Neural cell (in vitro differentiated cells): Measurements from ENCODE around the gene AGAP3.

Experiments used
- CTCF ChIP-seq: fragments of 450-650 bp; IDR thresholded peaks from 2 replicates; pipeline ENCODE4 v1.5.1; 2014; ENCODE audit warnings: antibody characterized with exemption, mild to moderate bottlenecking, moderate library complexity; ENCODE audit not compliant: poor library complexity, severe bottlenecking
- EP300 ChIP-seq: fragments of 450-650 bp; conservative IDR thresholded peaks from 2 replicates; pipeline ENCODE4 v1.6.1; 2014; ENCODE audit warnings: antibody characterized with exemption, mild to moderate bottlenecking, moderate library complexity; ENCODE audit not compliant: poor library complexity, severe bottlenecking
- EZH2 ChIP-seq: fragments of 200-600, 300-800 bp; shearing (Covaris generic), sonication (generic); IDR thresholded peaks from 2 replicates; pipeline ENCODE4 v1.6.1; 2014; ENCODE audit warnings: antibody characterized with exemption, low read length, borderline replicate concordance, mild to moderate bottlenecking; ENCODE audit not compliant: insufficient read depth, poor library complexity, severe bottlenecking
- POLR2AphosphoS5 ChIP-seq: IDR thresholded peaks from 2 replicates; pipeline ENCODE4 v1.6.1; 2012
- RAD21 ChIP-seq: fragments of 450-650 bp; conservative IDR thresholded peaks from 2 replicates; pipeline ENCODE4 v1.6.1; 2014; ENCODE audit warnings: antibody characterized with exemption, mild to moderate bottlenecking, moderate library complexity
- SMC3 ChIP-seq: fragments of 450-650 bp; conservative IDR thresholded peaks from 2 replicates; pipeline ENCODE4 v1.6.1; 2014; ENCODE audit warnings: antibody characterized with exemption, mild to moderate bottlenecking, moderate library complexity; ENCODE audit not compliant: poor library complexity

- TF ChIP-seq CTCF, result no peak
- no peak for TF ChIP-seq RAD21
- no peak for TF ChIP-seq EZH2
- TF ChIP-seq EP300, result no peak
- TF ChIP-seq POLR2AphosphoS5, result no peak
- no peak for TF ChIP-seq SMC3
Observed at GRCh38 chr7:151129117-151129959, 43.1 kb downstream of the AGAP3 start.
